Activated naive CD8-positive, alpha-beta T cell treated with anti-CD3 and anti-CD28 coated beads, Interleukin-2, amount 10 ng/mL, durations not matched to agents 7 days and 5 days (primary cell): ENCODE results near the gene GALK2. TPM values are rescaled to one million over a fixed set of nuclear protein-coding genes. Genes with fewer than 3 reads are reported as not detected.
"Not testable (repeated sequence)": the region's sequence is repeated elsewhere in the genome, so short reads cannot be mapped to it uniquely, and the experiment has no call there.

Experiments
- ATAC-seq: fragments of 150-1000 bp; cut with Tn5 transposase; one replicate; pipeline ENCODE4 v1.10.0; 2021; ENCODE audit warnings: low read depth, moderate library complexity
- POLR2A ChIA-PET: fragments of 350-600 bp; sonication (Branson Sonifier 250); formaldehyde crosslinking; loops from one replicate; lab custom pipeline; 2021; ENCODE audit warnings: antibody characterized with exemption; lab: Charles Lee
- DNase-seq: peaks from one replicate; pipeline ENCODE4 v3.0.0; 2021
- H3K27ac Mint-ChIP-seq: one replicate; pipeline ENCODE4 v1.8.0; 2022; ENCODE audit warnings: mild to moderate bottlenecking, mixed read lengths
- H3K27me3 Mint-ChIP-seq: one replicate; pipeline ENCODE4 v1.8.0; 2022; ENCODE audit warnings: mild to moderate bottlenecking, moderate library complexity, mixed read lengths
- H3K36me3 Mint-ChIP-seq: one replicate; pipeline ENCODE4 v1.8.0; 2021; ENCODE audit warnings: mild to moderate bottlenecking, mixed read lengths
- H3K4me1 Mint-ChIP-seq: one replicate; pipeline ENCODE4 v1.8.0; 2021; ENCODE audit warnings: mixed read lengths
- H3K4me3 Mint-ChIP-seq: one replicate; pipeline ENCODE4 v1.8.0; 2022; ENCODE audit warnings: mild to moderate bottlenecking, moderate library complexity, mixed read lengths
- H3K9me3 Mint-ChIP-seq: one replicate; pipeline ENCODE4 v1.8.0; 2021; ENCODE audit warnings: mixed read lengths
- total RNA-seq, 2 experiments: library from RNA; stranded (reverse); gene quantifications; one replicate each; pipeline ENCODE4 v1.2.3, GENCODE V29; 2021

Gene GALK2
- total RNA-seq, 2 experiments from 2014 or later, result 27.2 to 30.6 TPM

GRCh38 chr15:49239105-49239504 lies 69.1 kb downstream of the GALK2 start:
- DNase-seq (no peak), ATAC-seq (no peak)
- POLR2A ChIA-PET, result no interaction called here
- Mint-ChIP-seq H3K27me3 (no peaks in the 10 kb centered on the region), H3K36me3 (peaks cover 18% of the 10 kb centered on the region), H3K4me3 (no peak overlapping the region), H3K27ac (no peak overlapping the region), H3K9me3 (no peaks in the 10 kb centered on the region), H3K4me1 (peaks cover 9% of the 10 kb centered on the region)

DNA sequence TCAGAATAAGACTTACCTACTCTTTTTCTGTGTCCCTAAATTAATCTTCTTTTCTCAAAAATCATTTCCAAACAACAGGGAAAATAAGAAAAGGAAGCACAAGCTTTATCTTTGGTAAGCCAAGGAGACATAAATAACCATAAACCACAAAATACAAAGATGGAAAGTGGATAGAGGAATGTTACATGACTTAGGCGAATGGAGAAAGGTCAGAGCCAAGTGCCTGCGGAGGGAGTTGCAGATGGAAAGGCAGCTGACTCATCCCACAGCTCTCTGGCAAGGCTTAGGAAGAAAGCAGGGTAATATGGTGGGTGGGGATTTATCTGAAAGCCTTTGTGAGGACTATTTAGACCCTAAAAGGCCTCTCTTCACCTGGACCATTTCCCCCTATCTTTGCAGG lies 72.8 kb downstream of the GALK2 start:
- H3K4me1 Mint-ChIP-seq, result no peaks in the 10 kb centered on the region
- no peak overlapping the region for H3K27ac Mint-ChIP-seq
- POLR2A ChIA-PET, result no interaction called here
- peaks cover 38% of the 10 kb centered on the region for H3K36me3 Mint-ChIP-seq
- no peak for DNase-seq
- no peak overlapping the region for H3K4me3 Mint-ChIP-seq
- H3K27me3 Mint-ChIP-seq, result no peaks in the 10 kb centered on the region
- no peaks in the 10 kb centered on the region for H3K9me3 Mint-ChIP-seq
- ATAC-seq, result no peak

GRCh38 chr15:49247556-49248110 lies 77.6 kb downstream of the GALK2 start:
- POLR2A ChIA-PET, result no interaction called here
- Mint-ChIP-seq H3K4me3 (no peak overlapping the region), H3K9me3 (peaks cover 15% of the 10 kb centered on the region), H3K36me3 (peaks cover 58% of the 10 kb centered on the region), H3K4me1 (peaks cover 2% of the 10 kb centered on the region), H3K27me3 (no peaks in the 10 kb centered on the region), H3K27ac (no peak overlapping the region)
- ATAC-seq, result no peak
- no peak for DNase-seq

DNA sequence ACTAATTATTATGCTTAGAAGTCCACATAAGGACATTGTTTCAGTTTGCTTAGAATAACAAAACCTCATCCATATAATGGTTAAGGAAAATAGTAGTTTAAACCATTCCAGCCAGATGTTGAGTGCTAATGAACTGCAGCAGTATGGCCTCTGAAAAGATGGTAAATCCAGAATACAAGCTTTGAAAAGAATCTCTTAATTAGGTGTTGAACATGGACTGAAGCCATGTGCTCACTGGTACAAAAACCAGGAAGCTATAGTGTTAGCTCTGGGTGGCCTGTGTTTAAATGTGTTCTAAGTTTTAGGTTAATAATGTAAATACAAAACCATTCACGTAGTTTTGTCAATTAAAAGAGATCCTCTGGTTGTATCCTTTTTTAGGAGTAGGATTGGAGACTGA lies 78.2 kb downstream of the GALK2 start:
- Mint-ChIP-seq H3K36me3 (peaks cover 51% of the 10 kb centered on the region), H3K4me1 (peaks cover 2% of the 10 kb centered on the region), H3K27me3 (no peaks in the 10 kb centered on the region), H3K27ac (no peak overlapping the region), H3K9me3 (peaks cover 15% of the 10 kb centered on the region), H3K4me3 (no peak overlapping the region)
- ATAC-seq (no peak), DNase-seq (no peak)
- POLR2A ChIA-PET, result no interaction called here

- ATAC-seq, result no peak
- DNase-seq, result no peak
- no peaks in the 10 kb centered on the region for H3K27me3 Mint-ChIP-seq
- H3K4me3 Mint-ChIP-seq, result no peak overlapping the region
- H3K4me1 Mint-ChIP-seq, result peaks cover 1% of the 10 kb centered on the region
- peaks cover 17% of the 10 kb centered on the region for H3K36me3 Mint-ChIP-seq
- peaks cover 2% of the 10 kb centered on the region for H3K9me3 Mint-ChIP-seq
- POLR2A ChIA-PET, result no interaction called here
- H3K27ac Mint-ChIP-seq, result no peak overlapping the region
These were observed 86.1 kb downstream of the GALK2 start for GRCh38 chr15:49255966-49256759.

DNA sequence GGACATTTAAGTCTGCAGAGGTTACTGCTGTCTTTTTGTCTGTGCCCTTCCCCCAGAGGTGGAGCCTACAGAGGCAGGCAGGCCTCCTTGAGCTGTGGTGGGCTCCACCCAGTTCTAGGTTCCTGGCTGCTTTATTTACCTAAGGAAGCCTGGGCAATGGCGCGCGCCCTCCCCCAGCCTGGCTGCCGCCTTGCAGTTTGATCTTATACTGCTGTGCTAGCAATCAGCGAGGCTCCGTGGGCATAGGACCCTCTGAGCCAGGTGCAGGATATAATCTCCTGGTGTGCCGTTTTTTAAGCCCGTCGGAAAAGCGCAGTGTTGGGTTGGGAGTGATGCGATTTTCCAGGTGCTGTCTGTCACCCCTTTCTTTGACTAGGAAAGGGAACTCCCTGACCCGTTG lies 95.1 kb downstream of the GALK2 start:
- H3K4me3 Mint-ChIP-seq, ATAC-seq, H3K9me3 Mint-ChIP-seq, DNase-seq, H3K27me3 Mint-ChIP-seq, H3K27ac Mint-ChIP-seq, POLR2A ChIA-PET, H3K4me1 Mint-ChIP-seq: not testable (repeated sequence)
- H3K36me3 Mint-ChIP-seq, result peaks cover 18% of the 10 kb centered on the region

DNA sequence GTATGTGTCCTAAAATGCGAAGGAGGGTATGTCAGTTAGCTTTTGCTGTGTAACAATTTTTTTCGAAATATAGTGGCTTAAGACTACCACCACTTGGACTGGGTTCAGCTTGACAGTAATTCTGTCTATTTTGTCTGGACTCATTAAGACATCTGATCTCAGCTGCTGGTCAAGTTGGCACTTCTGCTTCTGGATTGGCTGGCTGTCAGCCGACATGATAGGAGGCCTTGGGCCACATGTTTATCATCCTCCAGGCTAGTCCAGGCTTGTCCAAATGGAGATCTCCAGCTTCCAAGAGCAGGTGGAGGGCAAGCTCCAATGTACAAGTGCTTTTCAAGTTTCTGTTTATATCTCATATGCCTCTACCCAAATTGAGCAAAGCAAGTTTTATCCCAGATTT lies 95.9 kb downstream of the GALK2 start:
- peaks cover 21% of the 10 kb centered on the region for H3K36me3 Mint-ChIP-seq
- peaks cover 8% of the 10 kb centered on the region for H3K9me3 Mint-ChIP-seq
- no peak overlapping the region for H3K4me3 Mint-ChIP-seq
- H3K4me1 Mint-ChIP-seq, result no peaks in the 10 kb centered on the region
- DNase-seq (no peak), ATAC-seq (no peak)
- POLR2A ChIA-PET, result no interaction called here
- H3K27ac Mint-ChIP-seq, result no peak overlapping the region
- H3K27me3 Mint-ChIP-seq, result no peaks in the 10 kb centered on the region

GRCh38 chr15:49270541-49271421 lies 100.7 kb downstream of the GALK2 start:
- ATAC-seq (no peak), DNase-seq (no peak)
- Mint-ChIP-seq H3K27ac (no peak overlapping the region), H3K4me3 (no peak overlapping the region), H3K36me3 (peaks cover 19% of the 10 kb centered on the region), H3K4me1 (no peaks in the 10 kb centered on the region), H3K27me3 (no peaks in the 10 kb centered on the region), H3K9me3 (peaks cover 6% of the 10 kb centered on the region)
- POLR2A ChIA-PET, result no interaction called here

DNA sequence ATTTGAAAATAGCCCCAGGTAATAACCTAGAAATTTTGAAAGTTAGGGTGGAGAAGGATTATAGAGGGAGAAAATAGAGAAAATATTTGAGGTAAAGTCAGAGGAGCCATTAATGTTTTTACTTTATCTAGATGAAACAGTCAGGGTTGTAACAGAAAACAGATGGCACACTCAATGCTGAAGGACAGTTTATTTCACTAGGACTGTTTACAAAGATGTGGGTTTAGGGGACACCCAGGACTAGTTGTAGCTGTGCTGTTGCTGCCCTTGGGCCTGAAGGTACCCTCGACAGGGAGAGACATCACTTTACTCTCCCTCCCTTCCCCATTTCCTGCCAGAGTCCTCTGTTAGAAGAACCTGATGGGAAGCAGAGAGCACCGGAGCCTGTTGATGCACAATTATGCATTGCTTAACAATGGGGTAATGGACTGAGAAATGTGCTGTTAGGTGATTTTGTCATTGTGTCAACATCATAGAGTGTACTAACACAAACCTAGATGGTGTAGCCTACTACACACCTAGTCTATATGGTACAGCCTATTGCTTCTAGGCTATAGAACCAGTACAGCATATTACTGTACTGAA lies 103.8 kb downstream of the GALK2 start:
- Mint-ChIP-seq H3K27me3 (no peaks in the 10 kb centered on the region), H3K9me3 (no peaks in the 10 kb centered on the region), H3K4me1 (no peaks in the 10 kb centered on the region), H3K4me3 (no peak overlapping the region), H3K36me3 (peaks cover 17% of the 10 kb centered on the region), H3K27ac (no peak overlapping the region)
- DNase-seq (no peak), ATAC-seq (no peak)
- POLR2A ChIA-PET, result interaction anchor here (0.7 kb wide), 1 partner anchor 1682 kb away, joined by 3 read pairs; no protein-coding TSS in a partner anchor

DNA sequence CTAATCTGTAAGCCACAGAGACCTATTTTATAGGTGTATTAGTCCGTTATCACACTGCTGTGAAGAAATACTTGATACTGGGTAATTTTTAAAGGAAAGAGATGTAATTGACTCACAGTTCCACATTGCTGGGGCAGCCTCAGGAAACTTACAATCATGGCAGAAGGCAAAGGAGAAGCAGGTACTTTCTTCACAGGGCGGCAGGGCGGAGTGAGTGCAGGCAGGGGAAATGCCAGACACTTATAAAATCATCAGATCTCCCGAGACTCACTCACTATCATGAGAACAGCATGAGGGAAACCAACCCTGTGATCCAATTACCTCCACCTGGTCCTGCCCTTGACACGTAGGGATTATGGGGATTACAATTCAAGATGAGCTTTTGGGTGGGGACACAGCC lies 108.7 kb downstream of the GALK2 start:
- Mint-ChIP-seq H3K27ac (no peak overlapping the region), H3K27me3 (no peaks in the 10 kb centered on the region), H3K36me3 (peaks cover 26% of the 10 kb centered on the region)

DNA sequence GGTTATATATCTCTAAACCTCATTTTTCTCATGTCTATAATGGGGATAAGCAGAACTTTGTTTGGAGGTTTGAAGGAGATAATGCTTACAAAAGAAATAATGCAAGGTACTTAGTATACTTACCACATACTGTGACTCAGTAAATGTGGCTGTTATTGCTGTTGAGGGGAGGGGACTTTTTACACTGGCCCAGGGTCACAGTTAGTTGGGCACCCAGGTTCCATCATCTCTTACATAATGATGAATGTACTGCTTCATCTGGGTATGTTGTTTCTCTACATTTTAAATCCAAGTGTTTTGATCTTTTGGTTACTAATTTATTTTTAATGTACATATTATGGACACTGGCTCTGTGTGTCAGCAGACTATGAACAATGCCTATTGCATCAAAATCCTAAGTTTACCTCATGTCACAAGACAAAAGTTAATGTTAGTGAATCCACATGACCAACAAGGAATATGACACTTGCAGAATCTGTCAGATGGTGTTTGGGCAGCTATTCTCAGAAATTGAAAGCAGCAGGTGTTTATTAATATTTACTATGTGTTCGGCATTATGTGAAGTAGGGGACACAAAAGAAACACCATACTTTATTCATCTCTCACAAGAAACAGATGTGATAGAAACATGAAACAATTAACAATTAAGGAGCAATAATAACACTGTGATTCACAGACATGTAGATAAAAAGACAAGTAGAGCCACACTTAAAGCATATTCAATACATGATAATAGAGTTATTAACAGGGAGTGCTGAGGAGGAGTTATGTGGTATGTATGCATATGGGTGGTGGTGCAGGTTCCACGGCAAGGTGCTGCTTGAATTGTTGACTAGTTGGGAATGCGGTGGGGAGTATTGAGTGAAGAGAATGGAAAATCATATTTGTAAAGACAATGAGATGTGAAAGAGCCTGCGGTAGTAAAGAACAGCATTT lies 109.7 kb downstream of the GALK2 start:
- no peaks in the 10 kb centered on the region for H3K4me1 Mint-ChIP-seq
- H3K27ac Mint-ChIP-seq, result no peak overlapping the region
- no peak for DNase-seq
- H3K36me3 Mint-ChIP-seq, result peaks cover 34% of the 10 kb centered on the region
- no peaks in the 10 kb centered on the region for H3K9me3 Mint-ChIP-seq
- POLR2A ChIA-PET, result no interaction called here
- H3K27me3 Mint-ChIP-seq, result no peaks in the 10 kb centered on the region
- H3K4me3 Mint-ChIP-seq, result no peak overlapping the region
- no peak for ATAC-seq

More for the DNA sequence above, 108.7 kb downstream of the GALK2 start:
- DNase-seq (no peak), ATAC-seq (no peak)
- H3K4me1 Mint-ChIP-seq, result no peaks in the 10 kb centered on the region
- H3K9me3 Mint-ChIP-seq, result no peaks in the 10 kb centered on the region
- H3K4me3 Mint-ChIP-seq, result no peak overlapping the region
- POLR2A ChIA-PET, result no interaction called here

GRCh38 chr15:49282366-49282765 lies 112.3 kb downstream of the GALK2 start:
- H3K27ac Mint-ChIP-seq, result no peak overlapping the region
- peaks cover 11% of the 10 kb centered on the region for H3K4me1 Mint-ChIP-seq
- POLR2A ChIA-PET, result no interaction called here
- H3K9me3 Mint-ChIP-seq, result no peaks in the 10 kb centered on the region
- ATAC-seq (no peak), DNase-seq (no peak)
- peaks cover 49% of the 10 kb centered on the region for H3K36me3 Mint-ChIP-seq
- no peak overlapping the region for H3K4me3 Mint-ChIP-seq
- no peaks in the 10 kb centered on the region for H3K27me3 Mint-ChIP-seq
